Measurements from ENCODE around the gene GFRA1. TPM values are rescaled to one million over a fixed set of nuclear protein-coding genes. Genes with fewer than 3 reads are reported as not detected.
A peak's percentile ranks its signal among the peaks of the same experiment; 100 is the strongest.

Gene GFRA1
- total and polyA plus RNA-seq, 2 of the 8 experiments (the other 6 are each of a cell fraction or from before 2014, with no cell fraction given): 1.1 to 2.0 TPM

- WGBS, 2 experiments (ENCODE audit: extremely low coverage in 1 of 2, insufficient coverage in 1 of 2, insufficient read length in 1 of 2, insufficient replicate concordance in 2 of 2, low coverage in 1 of 2, low lambda C conversion rate in 2 of 2, missing lambda C conversion rate in 1 of 2): 86% methylated on average over 1 of the region's 1 CpG; no CpG with 5 or more reads in 1 of the 2 experiments
- no peak for TF ChIP-seq TEAD4 (IDR thresholded peaks at IDR 0.05; ENCODE audit: low read depth, low read length)
- TF ChIP-seq MAX (IDR thresholded peaks at IDR 0.05): no peak
- no peak for TF ChIP-seq SP1 (IDR thresholded peaks at IDR 0.05; ENCODE audit: low read depth, low read length)
- no peak for TF ChIP-seq NANOG (IDR thresholded peaks at IDR 0.05; ENCODE audit: insufficient read depth, low read depth, low read length, poor library complexity, severe bottlenecking)
- no peak for TF ChIP-seq TBP (IDR thresholded peaks at IDR 0.05; ENCODE audit: low read depth, low read length)
- TF ChIP-seq CHD1 (IDR thresholded peaks at IDR 0.05; ENCODE audit: low read depth, low read length): no peak
- no peak for TF ChIP-seq CTBP2 (IDR thresholded peaks at IDR 0.05; ENCODE audit: borderline replicate concordance, insufficient read depth, insufficient read length, low read length)
- TF ChIP-seq BACH1 (IDR thresholded peaks at IDR 0.05; ENCODE audit: low read length): no peak
- TF ChIP-seq SUZ12 (IDR thresholded peaks at IDR 0.05; ENCODE audit: low read length): no peak
- TF ChIP-seq SIX5 (IDR thresholded peaks at IDR 0.05; ENCODE audit: low read depth, low read length): no peak
- no peak for TF ChIP-seq CHD2 (IDR thresholded peaks at IDR 0.05; ENCODE audit: low read length)
- TF ChIP-seq, protein P1, sequence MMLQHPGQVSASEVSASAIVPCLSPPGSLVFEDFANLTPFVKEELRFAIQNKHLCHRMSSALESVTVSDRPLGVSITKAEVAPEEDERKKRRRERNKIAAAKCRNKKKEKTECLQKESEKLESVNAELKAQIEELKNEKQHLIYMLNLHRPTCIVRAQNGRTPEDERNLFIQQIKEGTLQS (IDR thresholded peaks at IDR 0.05; ENCODE audit: insufficient read depth, low read depth, low read length): no peak
- no peak for TF ChIP-seq USF2 (IDR thresholded peaks at IDR 0.05; ENCODE audit: low read length)
- no peak for TF ChIP-seq POLR2AphosphoS5 (IDR thresholded peaks at IDR 0.05; ENCODE audit: low read depth, low read length)
Measured at GRCh38 chr10:116300542-116300941, 27.5 kb upstream of the GFRA1 start.

More at GRCh38 chr10:116300542-116300941, 27.5 kb upstream of the GFRA1 start:
- Histone ChIP-seq H3K79me2 (ENCODE audit: control insufficient read depth in 1 of 2, insufficient read depth in 2 of 2, low read length in 2 of 2) (no peaks in the 10 kb centered on the region), H3K4me3 (ENCODE audit: extremely low read depth in 1 of 4, insufficient read depth in 2 of 4, low read depth in 3 of 4, low read length in 4 of 4) (no peak overlapping the region), H3K23me2 (ENCODE audit: low read depth, low read length) (no peaks in the 10 kb centered on the region), H3K4me2 (ENCODE audit: insufficient read depth in 1 of 2, low read depth in 2 of 2, low read length in 2 of 2) (no peak overlapping the region), H3K79me1 (ENCODE audit: low read depth, low read length) (no peaks in the 10 kb centered on the region), H4K8ac (ENCODE audit: extremely low read depth, insufficient read depth, low read length) (no peak overlapping the region), H3K9ac (replicated peaks in 1 of 4; ENCODE audit: extremely low read depth in 1 of 4, low read depth in 3 of 4, low read length in 3 of 4) (no peak overlapping the region), H2BK15ac (ENCODE audit: low read length) (no peak overlapping the region), H3K4ac (replicated peaks; ENCODE audit: insufficient read length, low read depth, low read length) (no peak overlapping the region), H3K23ac (ENCODE audit: insufficient read length) (no peak overlapping the region), H3K9me3 (ENCODE audit: insufficient read depth in 2 of 2, low read depth in 1 of 2, low read length in 1 of 2) (no peaks in the 10 kb centered on the region), H3K18ac (ENCODE audit: extremely low read depth, low read length) (no peak overlapping the region), H4K91ac (replicated peaks; ENCODE audit: insufficient read length, low read length) (no peak overlapping the region), H3K4me1 (replicated peaks in 1 of 4; ENCODE audit: control insufficient read depth in 3 of 4, insufficient read depth in 4 of 4, low read length in 3 of 4) (no peaks in the 10 kb centered on the region), H3K14ac (ENCODE audit: insufficient read length) (no peak overlapping the region), H4K5ac (ENCODE audit: insufficient read length, low read depth, low read length) (no peak overlapping the region), H3K27me3 (replicated peaks in 1 of 4; ENCODE audit: control insufficient read depth in 3 of 4, extremely low read depth in 1 of 4, insufficient read depth in 3 of 4, low read length in 3 of 4) (no peaks in the 10 kb centered on the region), H3K27ac (ENCODE audit: low read depth, low read length) (no peak overlapping the region), H3K36me3 (ENCODE audit: control insufficient read depth in 2 of 4, insufficient read depth in 4 of 4, low read length in 3 of 4) (no peaks in the 10 kb centered on the region), H3K56ac (replicated peaks; ENCODE audit: insufficient read length, low read depth, low read length) (no peak overlapping the region), H2BK5ac (ENCODE audit: low read depth, low read length) (no peak overlapping the region), H2BK12ac (ENCODE audit: low read depth, low read length) (no peak overlapping the region), H2AFZ (ENCODE audit: low read length) (peak overlapping the region; percentile 66; the same call in 1 of the 2 replicates), H4K20me1 (replicated peaks in 1 of 2; ENCODE audit: control insufficient read depth in 1 of 2, insufficient read depth in 2 of 2, low read length in 2 of 2) (no peaks in the 10 kb centered on the region), H2BK20ac (ENCODE audit: low read length) (no peak overlapping the region), H2AK5ac (ENCODE audit: low read depth, low read length) (no peak overlapping the region), H2BK120ac (replicated peaks; ENCODE audit: low read depth, low read length) (no peak overlapping the region)
- CTCF ChIA-PET (ENCODE audit: partially characterized antibody): interaction anchor here (1.3 kb wide), 1 partner anchor 13 kb away, joined by 3 read pairs; no protein-coding TSS in a partner anchor
- no peak for DNase-seq (ENCODE audit: low read depth in 1 of 2, low spot score in 2 of 2)
- no peak for FAIRE-seq
- POLR2A ChIA-PET (ENCODE audit: partially characterized antibody): no interaction called here
